GM19023 (cell line): ENCODE results near the gene NEURL1.
"Not testable (repeated sequence)": the region's sequence is repeated elsewhere in the genome, so short reads cannot be mapped to it uniquely, and the experiment has no call there.

Experiments
- ATAC-seq: cut with Tn5 transposase; IDR thresholded peaks from one replicate; pipeline ENCODE4 v1.9.1; 2021; ENCODE audit warnings: mild to moderate bottlenecking, moderate library complexity; ENCODE audit not compliant: unreplicated experiment

Gene NEURL1

GRCh38 chr10:103463499-103463898, 30.0 kb upstream of the NEURL1 start:
- ATAC-seq, result no peak

GRCh38 chr10:103465411-103466179, 27.9 kb upstream of the NEURL1 start:
- ATAC-seq, result no peak

GRCh38 chr10:103466734-103467133, 26.8 kb upstream of the NEURL1 start:
- no peak for ATAC-seq

GRCh38 chr10:103467406-103467805, 26.1 kb upstream of the NEURL1 start:
- ATAC-seq, result no peak

- ATAC-seq, result no peak
Measured at GRCh38 chr10:103469201-103469600, 24.3 kb upstream of the NEURL1 start.

GRCh38 chr10:103470761-103471653, 22.5 kb upstream of the NEURL1 start:
- peak; percentile 62 for ATAC-seq

- no peak for ATAC-seq
Measured at GRCh38 chr10:103472005-103472404, 21.5 kb upstream of the NEURL1 start.

- ATAC-seq, result no peak
Measured at GRCh38 chr10:103473261-103473671, 20.2 kb upstream of the NEURL1 start.

GRCh38 chr10:103474077-103474476, 19.4 kb upstream of the NEURL1 start:
- no peak for ATAC-seq

- ATAC-seq, result no peak
Measured at GRCh38 chr10:103475437-103475836, 18.1 kb upstream of the NEURL1 start.

GRCh38 chr10:103476046-103476768, 17.3 kb upstream of the NEURL1 start:
- peak; percentile 37 for ATAC-seq

GRCh38 chr10:103478671-103479070, 14.8 kb upstream of the NEURL1 start:
- no peak for ATAC-seq

- no peak for ATAC-seq
Measured at GRCh38 chr10:103479135-103479534, 14.4 kb upstream of the NEURL1 start, which contains the start of gene CALHM3. TSS of gene CALHM3 (minus strand) at chr10:103479240. CDS start at chr10:103479032, 208 bp downstream.

GRCh38 chr10:103480521-103480920, 13.0 kb upstream of the NEURL1 start:
- ATAC-seq, result no peak

- ATAC-seq, result no peak
Measured at GRCh38 chr10:103481974-103482531, 11.5 kb upstream of the NEURL1 start.

- not testable (repeated sequence) for ATAC-seq
Measured at GRCh38 chr10:103486635-103487409, 6.7 kb upstream of the NEURL1 start.

- no peak for ATAC-seq
Measured at GRCh38 chr10:103487410-103487708, 6.1 kb upstream of the NEURL1 start.

- ATAC-seq, result no peak
Measured at GRCh38 chr10:103490986-103491314, 2.6 kb upstream of the NEURL1 start.

GRCh38 chr10:103491729-103492364, 1.7 kb upstream of the NEURL1 start:
- no peak for ATAC-seq
